Jurkat, Clone E6-1 (cell line): ENCODE measurements around the gene C2CD4A.

Experiments used
- DNase-seq: peaks from one replicate; pipeline ENCODE4 v3.0.0-alpha.2; 2011; ENCODE audit warnings: low read depth, low spot score
- H3K4me3 ChIP-seq: 2 replicates; pipeline ENCODE4 v1.5.1; 2011; ENCODE audit warnings: mild to moderate bottlenecking, low read length, control low read depth, moderate library complexity

C2CD4A gene

DNA sequence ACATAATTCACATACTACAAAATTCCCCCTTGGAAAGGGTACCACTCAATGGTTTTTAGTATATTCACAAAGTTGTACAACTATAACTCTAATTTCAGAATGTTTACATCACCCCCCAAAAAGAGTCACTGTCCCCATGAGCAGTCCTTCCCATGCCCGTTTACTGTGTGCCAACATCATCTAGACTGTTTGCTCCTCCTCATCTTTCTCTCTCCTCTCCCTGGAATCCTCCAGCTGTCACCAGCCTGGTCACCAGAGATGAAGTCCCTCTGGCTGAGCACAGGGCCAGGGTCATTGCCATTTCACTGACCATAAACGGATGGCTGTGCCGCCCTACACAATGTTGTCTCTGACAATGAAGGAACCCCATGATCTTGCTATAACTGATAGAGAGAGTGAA is 53.1 kb downstream of the C2CD4A start:
- H3K4me3 ChIP-seq = no peak overlapping the region
- no peak for DNase-seq
